ENCODE data around the gene ARFIP1.

Gene ARFIP1

DNA sequence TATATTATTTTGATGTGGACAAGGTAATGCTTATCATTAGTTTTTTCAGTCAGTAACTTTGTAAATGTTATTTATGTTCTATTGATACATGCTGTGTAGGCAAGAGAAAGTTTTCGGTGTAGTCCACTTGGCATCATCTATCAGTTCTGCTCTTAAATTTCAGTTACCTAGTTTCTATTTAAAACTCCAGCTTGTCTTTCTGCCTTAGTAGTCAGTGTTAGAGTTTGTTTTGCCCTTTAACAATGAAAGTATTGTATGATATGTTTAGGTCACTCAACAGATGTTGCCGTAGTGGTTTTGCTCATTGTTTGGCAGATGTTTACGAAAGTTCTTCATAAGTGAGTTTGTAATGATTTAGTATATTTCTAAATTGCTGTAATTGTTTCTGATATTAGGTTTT, 121.5 kb downstream of the ARFIP1 start:
- H3K27ac ChIP-seq (ENCODE audit: low read length) = no peak overlapping the region
- H3K27me3 ChIP-seq (ENCODE audit: low read depth, low read length) = no peaks in the 10 kb centered on the region
- no peaks in the 10 kb centered on the region for H3K4me1 ChIP-seq (ENCODE audit: control insufficient read depth in 1 of 2, insufficient read depth in 2 of 2, low read length in 2 of 2)
- H3K9me3 ChIP-seq (ENCODE audit: control insufficient read depth in 1 of 2, low read length in 2 of 2) = no peaks in the 10 kb centered on the region
- H3K4me3 ChIP-seq (ENCODE audit: low read depth in 1 of 2, low read length in 2 of 2) = no peak overlapping the region
- peaks cover 1 to 9% of the 10 kb centered on the region in 2 donors for H3K36me3 ChIP-seq (ENCODE audit: control insufficient read depth in 1 of 2, insufficient read depth in 2 of 2, low read length in 2 of 2)

DNA sequence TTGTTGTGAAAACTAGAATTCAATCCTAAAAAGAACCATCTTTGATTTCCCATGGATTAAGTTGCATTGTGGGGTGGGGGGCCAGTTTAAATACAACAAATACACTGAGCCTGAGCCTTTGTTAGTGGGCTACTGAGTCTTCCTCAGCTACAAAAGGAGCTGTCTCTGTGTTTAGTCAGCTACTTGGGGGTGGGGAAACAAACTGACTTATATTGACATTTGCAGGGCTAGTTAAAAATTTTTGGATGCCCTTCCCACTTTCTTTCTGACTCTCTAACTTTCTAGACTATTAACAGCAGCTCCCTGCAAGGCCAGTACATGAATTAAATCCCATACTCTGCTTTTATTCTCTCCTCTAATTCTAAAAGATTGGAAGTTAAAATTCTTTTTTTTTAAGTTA, 123.9 kb downstream of the ARFIP1 start:
- H3K27ac ChIP-seq (ENCODE audit: low read length) = no peak overlapping the region
- H3K36me3 ChIP-seq (ENCODE audit: control insufficient read depth in 1 of 2, insufficient read depth in 2 of 2, low read length in 2 of 2) = peaks cover 9 to 14% of the 10 kb centered on the region in 2 donors
- no peaks in the 10 kb centered on the region for H3K9me3 ChIP-seq (ENCODE audit: control insufficient read depth in 1 of 2, low read length in 2 of 2)
- no peak overlapping the region for H3K4me3 ChIP-seq (ENCODE audit: low read depth in 1 of 2, low read length in 2 of 2)
- no peaks in the 10 kb centered on the region for H3K27me3 ChIP-seq (ENCODE audit: low read depth, low read length)
- no peaks in the 10 kb centered on the region for H3K4me1 ChIP-seq (ENCODE audit: control insufficient read depth in 1 of 2, insufficient read depth in 2 of 2, low read length in 2 of 2)

GRCh38 chr4:152909901-152910300, 130.1 kb downstream of the ARFIP1 start:
- Histone ChIP-seq H3K4me3 (ENCODE audit: low read depth in 1 of 2, low read length in 2 of 2) (no peak overlapping the region), H3K9me3 (ENCODE audit: control insufficient read depth in 1 of 2, low read length in 2 of 2) (no peaks in the 10 kb centered on the region), H3K27me3 (ENCODE audit: low read depth, low read length) (no peaks in the 10 kb centered on the region), H3K36me3 (ENCODE audit: control insufficient read depth in 1 of 2, insufficient read depth in 2 of 2, low read length in 2 of 2) (peaks cover 9 to 15% of the 10 kb centered on the region in 2 donors), H3K27ac (ENCODE audit: low read length) (no peak overlapping the region), H3K4me1 (ENCODE audit: control insufficient read depth in 1 of 2, insufficient read depth in 2 of 2, low read length in 2 of 2) (no peaks in the 10 kb centered on the region)

DNA sequence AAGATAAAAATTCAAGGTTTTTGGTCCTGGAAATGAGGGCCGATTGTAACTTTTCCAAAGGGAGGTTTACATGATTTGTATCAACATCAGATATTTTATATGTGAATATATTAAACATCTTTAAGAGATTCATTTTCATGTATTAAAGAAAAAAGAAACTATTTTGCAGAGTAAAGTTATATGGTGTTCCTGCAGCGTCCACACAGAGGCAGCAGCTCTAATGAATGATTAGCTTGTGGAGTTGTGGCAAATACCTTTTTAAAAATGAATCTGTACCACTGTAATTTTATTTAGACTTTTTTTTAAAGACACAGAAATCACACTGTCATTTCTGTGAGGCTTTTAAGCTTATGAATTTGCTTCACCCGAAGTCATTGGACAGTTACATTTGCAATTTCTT, 130.8 kb downstream of the ARFIP1 start:
- H3K27me3 ChIP-seq (ENCODE audit: low read depth, low read length) = no peaks in the 10 kb centered on the region
- H3K4me1 ChIP-seq (ENCODE audit: control insufficient read depth in 1 of 2, insufficient read depth in 2 of 2, low read length in 2 of 2) = no peaks in the 10 kb centered on the region
- H3K9me3 ChIP-seq (ENCODE audit: control insufficient read depth in 1 of 2, low read length in 2 of 2) = no peaks in the 10 kb centered on the region
- no peak overlapping the region for H3K27ac ChIP-seq (ENCODE audit: low read length)
- H3K36me3 ChIP-seq (ENCODE audit: control insufficient read depth in 1 of 2, insufficient read depth in 2 of 2, low read length in 2 of 2) = peaks cover 9 to 15% of the 10 kb centered on the region in 2 donors
- no peak overlapping the region for H3K4me3 ChIP-seq (ENCODE audit: low read depth in 1 of 2, low read length in 2 of 2)

DNA sequence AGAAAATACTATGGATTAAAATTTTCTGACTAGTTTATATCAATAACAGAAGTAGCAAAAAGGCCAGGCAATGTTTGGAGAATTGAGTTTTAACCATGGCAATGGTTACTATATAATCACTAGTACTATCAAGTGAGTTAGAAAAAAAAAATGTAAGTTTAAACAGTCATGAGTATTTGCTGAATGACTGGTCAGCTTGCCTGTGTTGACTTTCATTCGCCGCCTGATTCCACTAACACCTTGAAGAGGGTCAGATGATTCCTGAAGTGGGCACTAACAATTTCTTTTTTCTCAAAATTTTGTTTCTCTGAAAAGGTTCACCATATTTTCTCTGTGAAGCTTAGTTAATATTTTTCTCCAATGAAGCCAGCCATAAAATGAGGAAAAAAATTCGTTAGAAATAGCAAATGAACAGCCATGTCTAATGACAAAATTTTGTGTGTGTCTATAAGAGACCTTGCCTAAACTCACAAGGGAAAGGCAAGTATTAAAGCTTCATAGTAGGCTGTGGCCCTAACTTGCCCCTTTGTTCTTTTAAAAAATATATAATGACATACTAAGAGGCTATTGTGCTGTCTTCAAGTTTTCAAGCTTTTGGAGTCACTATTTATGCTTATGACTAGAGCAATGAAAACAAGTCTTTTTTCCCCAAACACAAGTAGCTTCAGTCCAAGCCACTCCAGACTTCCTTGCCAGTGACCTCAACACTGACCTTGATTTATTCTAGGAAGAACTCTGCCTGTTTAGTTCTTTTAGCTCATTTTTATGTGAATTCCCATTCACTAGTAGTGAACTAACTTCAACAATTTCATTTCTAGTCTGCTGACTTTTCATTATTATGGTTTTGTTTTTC, 138.0 kb downstream of the ARFIP1 start:
- Histone ChIP-seq H3K27me3 (ENCODE audit: low read depth, low read length) (no peaks in the 10 kb centered on the region), H3K36me3 (ENCODE audit: control insufficient read depth in 1 of 2, insufficient read depth in 2 of 2, low read length in 2 of 2) (peaks cover 0 to 11% of the 10 kb centered on the region in 2 donors), H3K4me1 (ENCODE audit: control insufficient read depth in 1 of 2, insufficient read depth in 2 of 2, low read length in 2 of 2) (no peaks in the 10 kb centered on the region), H3K9me3 (ENCODE audit: control insufficient read depth in 1 of 2, low read length in 2 of 2) (no peaks in the 10 kb centered on the region), H3K27ac (ENCODE audit: low read length) (no peak overlapping the region), H3K4me3 (ENCODE audit: low read depth in 1 of 2, low read length in 2 of 2) (no peak overlapping the region)

DNA sequence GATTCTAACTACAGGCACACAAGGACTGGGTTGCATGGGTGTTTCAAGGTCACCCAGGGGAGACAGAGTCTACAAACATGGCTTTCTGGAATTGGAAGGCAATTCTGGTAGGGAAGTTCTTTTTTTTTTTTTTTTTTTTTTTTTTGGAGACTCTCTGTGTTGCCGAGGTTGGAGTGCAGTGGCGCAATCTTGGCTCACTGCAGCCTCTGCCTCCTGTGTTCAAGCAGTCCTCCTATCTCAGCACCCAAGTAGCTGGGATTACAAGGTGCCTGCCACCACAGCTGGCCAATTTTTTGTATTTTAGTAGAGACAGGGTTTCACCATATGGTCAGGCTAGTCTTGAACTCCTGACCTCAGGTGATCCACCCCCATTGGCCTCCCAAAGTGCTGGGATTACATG, 140.1 kb downstream of the ARFIP1 start:
- Histone ChIP-seq H3K4me3 (ENCODE audit: low read depth in 1 of 2, low read length in 2 of 2) (no peak overlapping the region), H3K36me3 (ENCODE audit: control insufficient read depth in 1 of 2, insufficient read depth in 2 of 2, low read length in 2 of 2) (peaks cover 0 to 11% of the 10 kb centered on the region in 2 donors), H3K27ac (ENCODE audit: low read length) (no peak overlapping the region), H3K9me3 (ENCODE audit: control insufficient read depth in 1 of 2, low read length in 2 of 2) (no peaks in the 10 kb centered on the region), H3K27me3 (ENCODE audit: low read depth, low read length) (no peaks in the 10 kb centered on the region), H3K4me1 (ENCODE audit: control insufficient read depth in 1 of 2, insufficient read depth in 2 of 2, low read length in 2 of 2) (no peaks in the 10 kb centered on the region)

GRCh38 chr4:152920768-152921167, 141.0 kb downstream of the ARFIP1 start:
- Histone ChIP-seq H3K27ac (ENCODE audit: low read length) (no peak overlapping the region), H3K4me1 (ENCODE audit: control insufficient read depth in 1 of 2, insufficient read depth in 2 of 2, low read length in 2 of 2) (no peaks in the 10 kb centered on the region), H3K9me3 (ENCODE audit: control insufficient read depth in 1 of 2, low read length in 2 of 2) (no peaks in the 10 kb centered on the region), H3K36me3 (ENCODE audit: control insufficient read depth in 1 of 2, insufficient read depth in 2 of 2, low read length in 2 of 2) (peaks cover 0 to 11% of the 10 kb centered on the region in 2 donors), H3K27me3 (ENCODE audit: low read depth, low read length) (no peaks in the 10 kb centered on the region), H3K4me3 (ENCODE audit: low read depth in 1 of 2, low read length in 2 of 2) (no peak overlapping the region)

DNA sequence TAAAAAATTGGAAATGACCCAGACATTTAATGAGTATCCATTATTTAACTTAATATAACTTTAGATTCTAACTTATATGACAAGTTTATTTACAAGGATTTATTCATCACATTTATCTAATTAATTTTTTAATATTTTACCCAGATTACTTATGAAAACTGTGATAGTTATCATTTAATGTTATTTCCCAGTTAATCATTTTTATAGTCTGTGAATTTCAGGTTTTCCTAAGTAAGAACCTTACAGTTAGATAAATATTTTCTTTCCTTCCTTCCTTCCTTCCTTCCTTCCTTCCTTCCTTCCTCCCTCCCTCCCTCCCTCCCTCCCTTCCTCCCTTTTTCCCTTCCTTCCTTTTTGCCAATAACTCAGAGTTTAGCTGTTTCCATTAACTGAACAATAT, 141.5 kb downstream of the ARFIP1 start:
- Histone ChIP-seq H3K27ac (ENCODE audit: low read length) (no peak overlapping the region), H3K4me3 (ENCODE audit: low read depth in 1 of 2, low read length in 2 of 2) (no peak overlapping the region), H3K4me1 (ENCODE audit: control insufficient read depth in 1 of 2, insufficient read depth in 2 of 2, low read length in 2 of 2) (no peaks in the 10 kb centered on the region), H3K9me3 (ENCODE audit: control insufficient read depth in 1 of 2, low read length in 2 of 2) (no peaks in the 10 kb centered on the region), H3K36me3 (ENCODE audit: control insufficient read depth in 1 of 2, insufficient read depth in 2 of 2, low read length in 2 of 2) (peaks cover 0 to 11% of the 10 kb centered on the region in 2 donors), H3K27me3 (ENCODE audit: low read depth, low read length) (no peaks in the 10 kb centered on the region)

DNA sequence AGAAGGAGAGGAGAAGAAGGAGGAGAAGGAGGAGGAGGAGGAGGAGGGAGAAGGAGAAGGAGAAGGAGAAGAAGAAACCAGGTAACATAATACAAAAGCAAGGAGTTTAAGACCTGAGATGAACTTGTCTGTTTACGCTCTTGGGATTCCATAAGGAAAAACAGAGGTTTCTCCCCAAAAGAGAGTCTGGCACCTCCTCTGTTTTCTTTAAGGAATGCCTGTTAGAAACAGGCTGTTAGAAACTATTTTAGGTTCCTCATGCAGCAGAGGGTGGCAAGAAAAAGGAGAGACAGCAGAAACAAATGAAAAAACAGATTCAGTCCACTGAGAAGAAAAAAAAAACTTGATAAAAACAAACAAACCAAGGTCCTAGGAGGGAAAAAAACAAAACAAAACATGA, 146.1 kb downstream of the ARFIP1 start:
- H3K4me3 ChIP-seq (ENCODE audit: low read depth in 1 of 2, low read length in 2 of 2) = no peak overlapping the region
- no peaks in the 10 kb centered on the region for H3K9me3 ChIP-seq (ENCODE audit: control insufficient read depth in 1 of 2, low read length in 2 of 2)
- H3K36me3 ChIP-seq (ENCODE audit: control insufficient read depth in 1 of 2, insufficient read depth in 2 of 2, low read length in 2 of 2) = no peaks in the 10 kb centered on the region
- H3K27me3 ChIP-seq (ENCODE audit: low read depth, low read length) = no peaks in the 10 kb centered on the region
- no peak overlapping the region for H3K27ac ChIP-seq (ENCODE audit: low read length)
- H3K4me1 ChIP-seq (ENCODE audit: control insufficient read depth in 1 of 2, insufficient read depth in 2 of 2, low read length in 2 of 2) = no peaks in the 10 kb centered on the region

- H3K36me3 ChIP-seq (ENCODE audit: control insufficient read depth in 1 of 2, insufficient read depth in 2 of 2, low read length in 2 of 2) = no peaks in the 10 kb centered on the region
- no peaks in the 10 kb centered on the region for H3K9me3 ChIP-seq (ENCODE audit: control insufficient read depth in 1 of 2, low read length in 2 of 2)
- H3K27ac ChIP-seq (ENCODE audit: low read length) = no peak overlapping the region
- H3K27me3 ChIP-seq (ENCODE audit: low read depth, low read length) = no peaks in the 10 kb centered on the region
- H3K4me3 ChIP-seq (ENCODE audit: low read depth in 1 of 2, low read length in 2 of 2) = no peak overlapping the region
- H3K4me1 ChIP-seq (ENCODE audit: control insufficient read depth in 1 of 2, insufficient read depth in 2 of 2, low read length in 2 of 2) = no peaks in the 10 kb centered on the region
Observed at GRCh38 chr4:152926959-152927358, 147.2 kb downstream of the ARFIP1 start.

- Histone ChIP-seq H3K4me1 (ENCODE audit: control insufficient read depth in 1 of 2, insufficient read depth in 2 of 2, low read length in 2 of 2) (no peaks in the 10 kb centered on the region), H3K4me3 (ENCODE audit: low read depth in 1 of 2, low read length in 2 of 2) (no peak overlapping the region), H3K9me3 (ENCODE audit: control insufficient read depth in 1 of 2, low read length in 2 of 2) (no peaks in the 10 kb centered on the region), H3K36me3 (ENCODE audit: control insufficient read depth in 1 of 2, insufficient read depth in 2 of 2, low read length in 2 of 2) (no peaks in the 10 kb centered on the region), H3K27ac (ENCODE audit: low read length) (no peak overlapping the region), H3K27me3 (ENCODE audit: low read depth, low read length) (no peaks in the 10 kb centered on the region)
Observed at GRCh38 chr4:152927737-152928136, 148.0 kb downstream of the ARFIP1 start.

DNA sequence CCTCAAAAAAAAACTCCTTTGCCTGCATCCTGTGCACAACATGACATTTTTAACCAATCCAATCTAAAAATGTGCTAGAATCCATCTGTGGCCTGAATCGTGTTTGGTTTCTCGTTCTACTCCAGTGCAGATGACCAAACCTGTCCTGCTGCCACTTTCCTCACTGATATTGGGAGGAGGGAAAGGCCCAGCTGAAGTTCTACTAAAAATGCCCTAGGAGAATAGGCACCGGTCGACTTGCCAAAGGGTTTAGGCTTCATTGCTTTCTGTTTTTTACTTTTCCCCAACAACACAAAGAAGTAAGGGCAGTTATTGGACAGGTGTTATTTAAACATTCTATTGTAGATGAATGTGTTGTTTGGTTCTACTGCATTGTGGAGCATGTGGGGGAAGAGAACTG, 148.5 kb downstream of the ARFIP1 start:
- Histone ChIP-seq H3K9me3 (ENCODE audit: control insufficient read depth in 1 of 2, low read length in 2 of 2) (no peaks in the 10 kb centered on the region), H3K4me1 (ENCODE audit: control insufficient read depth in 1 of 2, insufficient read depth in 2 of 2, low read length in 2 of 2) (no peaks in the 10 kb centered on the region), H3K27me3 (ENCODE audit: low read depth, low read length) (no peaks in the 10 kb centered on the region), H3K36me3 (ENCODE audit: control insufficient read depth in 1 of 2, insufficient read depth in 2 of 2, low read length in 2 of 2) (no peaks in the 10 kb centered on the region), H3K27ac (ENCODE audit: low read length) (no peak overlapping the region), H3K4me3 (ENCODE audit: low read depth in 1 of 2, low read length in 2 of 2) (no peak overlapping the region)

All from muscle layer of duodenum (tissue), 2 donors.